ENCODE results near the gene TMEM200A.

The TMEM200A gene

DNA sequence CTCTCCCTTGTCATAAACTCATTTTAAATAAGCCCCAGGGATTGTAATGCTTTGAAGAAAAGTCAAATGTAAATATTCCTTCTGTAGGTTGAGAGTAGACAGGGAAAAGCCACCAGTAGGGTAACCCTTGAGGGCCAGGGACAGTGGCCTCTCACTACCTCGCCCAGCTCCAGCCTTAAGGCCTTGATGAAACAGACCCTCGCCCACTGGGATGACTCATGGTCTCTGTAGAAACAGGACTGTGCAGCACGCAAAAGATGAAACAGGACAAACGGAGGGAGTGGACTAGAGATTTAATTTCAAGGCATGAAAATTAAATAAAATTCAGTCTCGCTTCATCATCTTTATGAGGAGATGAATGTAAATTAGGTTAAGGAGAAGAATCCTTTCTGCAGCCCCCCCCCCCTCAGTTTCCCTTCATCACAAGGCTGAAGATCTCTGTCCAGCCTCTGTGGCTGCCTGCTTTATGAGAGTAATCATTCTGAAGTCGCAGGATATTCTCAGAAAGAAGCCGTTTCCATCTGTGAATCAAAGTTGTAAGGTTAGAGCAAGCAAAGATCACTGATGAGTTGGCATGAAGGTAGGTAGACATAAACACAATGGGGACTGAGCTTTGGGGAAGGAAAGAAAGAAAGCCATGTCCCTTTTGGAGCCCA lies 60.4 kb downstream of the TMEM200A start:
- DNase-seq = no peak

DNA sequence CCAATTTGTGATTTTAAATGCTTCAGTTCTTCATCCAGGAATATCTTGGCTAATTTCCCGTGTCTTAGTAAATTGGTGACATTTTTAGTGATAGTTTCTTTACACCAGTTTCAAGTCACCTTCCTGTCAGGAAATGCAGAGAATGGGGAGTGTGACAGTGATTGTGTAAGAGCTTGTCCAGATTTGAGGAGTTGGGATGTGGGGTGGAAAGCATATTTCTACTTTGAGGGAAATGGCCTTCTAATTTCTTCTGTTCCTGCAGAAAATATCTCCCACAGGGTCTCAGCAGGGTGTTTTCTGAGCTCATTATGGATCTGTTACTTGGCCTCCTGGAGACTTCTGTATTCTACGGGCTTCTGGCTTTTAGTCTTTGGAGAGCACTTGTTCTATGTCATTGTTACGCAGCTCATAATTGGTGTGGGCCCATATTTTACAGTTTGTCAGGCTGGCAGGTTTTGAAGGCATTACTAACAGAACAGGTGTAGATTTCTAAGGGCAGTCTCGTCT lies 65.6 kb downstream of the TMEM200A start:
- no peak for DNase-seq

DNA sequence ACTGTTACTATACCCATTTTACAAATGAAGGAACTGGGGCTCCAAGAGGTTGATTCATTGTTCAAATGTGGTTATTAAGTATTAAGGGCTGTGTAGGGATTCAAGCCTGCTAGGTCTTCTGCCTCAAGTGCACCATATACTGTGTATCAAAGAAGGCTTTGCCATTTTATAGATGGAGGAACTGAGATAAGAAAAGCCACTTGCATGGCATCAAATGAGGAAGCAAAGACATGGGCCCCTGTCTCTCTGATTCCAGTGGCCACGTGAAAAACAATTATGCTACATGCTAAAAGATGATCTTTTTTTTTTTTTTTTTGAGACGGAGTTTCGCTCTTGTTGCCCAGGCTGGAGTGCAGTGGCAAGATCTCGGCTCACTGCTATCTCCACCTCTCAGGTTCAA lies 67.0 kb downstream of the TMEM200A start:
- no peak for DNase-seq

DNA sequence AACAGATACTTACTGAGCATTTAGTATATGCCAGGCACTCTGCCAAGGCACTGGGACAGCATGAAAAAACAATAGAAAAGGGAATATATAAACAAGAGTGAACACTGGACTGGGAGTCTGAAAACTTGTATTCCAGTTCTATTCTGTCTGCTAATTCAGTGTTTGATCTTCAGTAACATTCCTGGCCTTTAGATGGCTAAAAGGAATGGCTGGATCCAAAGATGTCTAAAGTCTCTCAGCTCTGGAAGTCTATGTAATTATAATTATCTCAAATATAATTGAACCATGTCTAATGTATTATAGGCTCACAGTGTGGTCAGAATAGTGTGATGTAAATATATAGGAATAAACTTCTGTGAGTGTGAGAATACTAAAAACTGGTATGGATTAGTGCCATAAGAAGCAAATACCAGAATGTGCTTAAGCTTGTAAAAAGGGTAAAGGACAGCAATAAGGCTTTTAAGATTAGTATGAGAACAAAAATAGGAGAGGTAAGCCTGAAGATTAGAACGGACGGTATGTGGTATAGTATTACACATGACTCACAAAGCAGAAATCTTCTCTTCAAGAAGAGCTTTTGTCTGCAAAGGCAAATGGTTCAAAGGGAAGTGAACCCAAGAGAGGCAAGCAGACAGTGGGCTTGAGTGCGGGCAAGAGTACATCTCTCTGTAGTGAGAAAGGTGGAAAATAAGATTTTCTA lies 68.5 kb downstream of the TMEM200A start:
- no peak for DNase-seq

DNA sequence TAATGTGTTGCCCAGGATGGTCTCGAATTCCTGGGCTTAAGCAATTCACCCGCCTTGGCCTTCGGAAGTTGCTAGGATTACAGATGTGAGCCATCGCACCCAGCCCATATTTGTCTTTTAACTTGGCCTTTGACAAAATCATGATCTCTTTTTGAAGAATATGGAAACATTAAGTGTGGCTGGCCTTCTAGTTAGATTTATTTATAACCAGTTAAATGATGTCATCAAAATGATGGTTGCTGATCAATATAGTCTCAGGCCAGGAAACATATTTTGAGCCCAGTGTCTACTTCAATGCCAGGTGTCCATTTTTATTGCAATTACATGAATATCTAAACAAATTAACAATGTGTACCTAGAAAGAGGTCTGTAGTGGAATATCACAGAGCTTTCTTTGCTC lies 69.4 kb downstream of the TMEM200A start:
- DNase-seq = no peak

DNA sequence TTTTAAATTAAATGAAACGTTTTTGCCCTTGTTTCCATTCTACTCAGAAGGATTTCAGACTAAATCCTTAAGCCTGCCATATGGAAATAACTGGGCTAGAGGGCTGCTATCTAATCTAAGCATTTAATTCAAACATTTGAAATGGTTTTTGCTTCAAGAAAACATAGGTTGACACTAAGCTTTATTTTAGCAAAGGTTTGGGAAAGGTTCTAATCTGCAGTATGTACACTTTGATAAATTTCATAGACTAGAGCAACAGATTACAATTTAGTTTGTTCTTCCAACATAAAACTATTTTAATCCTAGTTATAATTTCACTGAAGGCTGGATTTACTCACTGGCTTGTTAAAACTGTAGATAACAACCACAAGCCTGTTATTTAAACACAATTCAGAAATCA lies 72.1 kb downstream of the TMEM200A start:
- DNase-seq = no peak

DNA sequence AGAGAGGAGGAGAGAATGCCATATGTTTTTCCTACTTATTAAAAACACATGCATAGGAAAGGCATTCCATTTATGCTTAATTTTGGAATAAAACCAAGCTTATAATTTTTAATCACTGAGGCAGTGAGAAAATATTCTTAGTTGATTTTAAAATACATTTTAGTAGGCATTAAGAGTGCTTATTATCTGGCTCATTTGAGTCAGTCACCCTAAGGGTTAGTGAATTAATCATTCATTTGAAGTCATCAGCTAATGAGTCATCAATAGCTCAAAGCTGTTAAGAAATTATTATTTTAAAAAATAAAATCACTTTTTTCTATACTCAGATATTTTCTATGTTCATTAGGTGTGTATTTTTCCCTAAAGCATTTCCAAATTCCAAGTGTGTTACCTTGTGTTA lies 81.6 kb downstream of the TMEM200A start:
- no peak for DNase-seq

DNA sequence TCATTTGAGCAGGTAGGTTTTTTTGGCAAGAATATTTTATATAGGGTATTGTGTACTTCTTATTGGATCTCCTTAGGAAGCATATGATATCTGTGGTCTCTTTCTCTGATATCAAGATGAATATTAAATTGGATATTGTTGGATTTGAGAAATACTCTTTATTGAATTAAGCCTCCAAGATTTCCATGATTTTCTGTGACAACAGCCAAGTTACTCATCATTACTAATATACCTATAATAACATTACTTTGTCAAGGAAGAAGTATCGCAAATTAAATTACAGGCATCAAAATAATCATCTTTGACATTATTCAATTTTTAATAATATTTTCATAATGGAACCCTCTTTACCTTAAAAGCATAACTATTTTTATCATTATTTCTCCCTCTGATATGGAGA lies 86.5 kb downstream of the TMEM200A start:
- no peak for DNase-seq

DNA sequence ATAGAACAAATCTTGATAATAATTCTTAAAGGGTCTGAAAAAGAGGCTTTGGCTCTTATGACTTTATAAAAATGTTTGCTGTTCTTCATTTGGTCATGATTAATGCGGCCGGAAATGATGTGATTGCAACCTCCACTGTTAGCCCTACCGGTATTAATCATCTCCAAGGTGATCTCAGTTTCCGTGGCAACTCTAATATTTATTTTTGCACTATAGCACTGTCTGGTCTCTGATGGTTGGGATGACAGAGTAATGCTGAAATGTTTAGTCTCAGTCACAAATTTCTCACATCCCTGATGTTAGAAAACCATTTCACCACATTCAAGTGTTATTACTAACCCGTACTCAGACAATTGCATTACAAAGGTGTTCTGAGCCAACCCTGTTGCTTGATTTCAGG lies 87.4 kb downstream of the TMEM200A start:
- no peak for DNase-seq

DNA sequence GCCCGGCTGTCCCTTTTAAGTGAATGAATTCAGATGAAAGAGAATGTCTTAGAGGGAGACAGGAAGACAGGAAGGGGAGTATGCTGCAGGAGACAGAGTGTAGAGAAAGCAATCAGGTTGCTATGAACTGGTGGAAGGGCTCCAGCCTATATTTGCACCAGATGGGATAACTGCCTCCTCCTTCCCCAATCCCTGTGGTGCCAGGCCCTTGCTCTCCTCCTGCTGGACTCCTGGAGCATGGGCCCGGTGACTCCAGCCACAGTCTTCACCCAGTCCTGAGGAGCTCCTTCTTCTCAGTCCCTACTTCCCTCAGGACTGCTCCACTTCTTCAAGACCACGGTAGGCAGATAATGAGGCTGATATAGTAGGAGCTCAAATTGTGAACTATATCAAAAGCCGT lies 91.8 kb downstream of the TMEM200A start:
- DNase-seq = no peak

DNA sequence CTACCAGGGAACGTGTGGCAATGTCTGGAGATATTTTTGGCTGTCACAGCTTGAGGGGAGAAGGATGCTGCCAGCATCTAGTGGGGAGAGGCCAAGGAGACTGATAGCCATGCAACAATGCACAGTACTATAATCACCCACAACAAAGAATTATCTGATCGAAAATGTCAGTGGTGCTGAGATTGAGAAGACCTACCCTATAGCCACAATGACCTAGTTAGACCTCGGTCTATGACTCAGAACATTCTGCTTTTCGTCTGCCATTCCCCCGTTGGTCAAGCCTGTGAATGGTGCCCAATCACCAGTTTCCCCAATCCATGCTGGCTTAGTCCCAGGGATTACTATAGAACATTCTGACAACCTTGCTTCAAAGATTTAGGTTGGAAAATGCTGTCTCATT lies 93.5 kb downstream of the TMEM200A start:
- no peak for DNase-seq

DNA sequence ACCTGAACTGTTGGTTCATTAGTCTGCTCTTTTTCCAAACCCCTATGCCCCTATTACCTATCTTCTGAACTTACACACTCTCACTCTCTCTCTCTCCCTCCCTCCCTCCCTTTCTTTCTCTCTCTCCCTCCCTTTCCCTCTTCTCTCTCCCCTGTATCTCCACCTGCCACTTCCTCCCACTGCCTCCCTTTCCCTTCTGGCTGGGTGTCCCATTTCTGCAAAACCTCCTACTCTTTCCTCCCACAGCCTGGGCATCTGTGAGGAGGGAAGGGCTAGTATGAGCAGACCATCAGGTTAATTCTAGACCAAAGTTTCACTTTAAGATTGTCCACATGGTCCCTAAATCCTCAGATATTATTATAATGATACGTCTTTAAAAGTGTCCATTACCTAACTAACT lies 95.1 kb downstream of the TMEM200A start:
- no peak for DNase-seq

DNA sequence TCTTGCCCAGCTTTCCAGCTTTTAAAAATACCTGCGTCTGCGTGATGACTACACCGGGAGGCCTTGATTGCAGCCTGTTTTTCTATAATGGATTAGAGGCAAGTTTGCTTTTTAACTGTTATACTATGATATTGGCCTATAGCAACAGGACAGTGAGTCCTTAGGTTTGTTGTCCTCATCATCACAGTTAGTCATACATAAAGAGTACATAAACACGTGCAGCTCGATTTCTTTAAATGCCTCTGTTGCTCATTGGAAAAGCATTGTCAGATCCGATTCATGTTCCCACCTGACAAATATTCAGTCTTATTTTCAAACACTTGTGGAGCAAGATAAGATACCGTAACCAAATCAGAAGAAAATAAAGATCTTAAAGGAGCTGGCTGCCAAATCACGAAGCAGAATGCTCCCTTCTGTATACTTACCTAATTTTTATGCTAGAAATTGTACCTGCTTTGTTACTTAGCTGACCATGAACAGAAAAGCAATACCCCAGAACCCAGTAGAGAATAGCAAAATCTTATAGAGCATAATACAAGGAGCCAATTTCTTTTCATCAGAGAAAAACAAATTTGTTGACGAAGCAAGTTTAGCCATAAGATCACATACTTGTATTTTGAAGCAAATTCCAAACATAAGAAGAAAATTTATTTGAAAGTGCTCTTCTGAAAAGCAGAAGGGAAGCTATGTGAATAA lies 100.4 kb downstream of the TMEM200A start:
- no peak for DNase-seq

DNA sequence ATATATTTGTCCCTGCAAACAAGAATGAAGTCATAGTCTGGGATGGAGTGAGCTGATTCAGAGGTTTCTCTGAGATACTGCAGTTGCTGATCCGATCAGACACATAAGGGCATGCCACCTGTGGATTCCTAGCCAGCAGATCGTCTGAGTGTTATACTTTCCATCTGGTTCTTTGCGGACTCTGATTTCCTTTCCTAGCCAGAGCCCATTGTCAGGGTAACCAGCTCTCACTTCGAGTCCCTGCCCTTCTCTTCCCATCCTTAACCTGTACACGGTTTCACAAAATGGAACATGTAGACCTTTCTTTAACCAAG lies 100.9 kb downstream of the TMEM200A start:
- DNase-seq = no peak

DNA sequence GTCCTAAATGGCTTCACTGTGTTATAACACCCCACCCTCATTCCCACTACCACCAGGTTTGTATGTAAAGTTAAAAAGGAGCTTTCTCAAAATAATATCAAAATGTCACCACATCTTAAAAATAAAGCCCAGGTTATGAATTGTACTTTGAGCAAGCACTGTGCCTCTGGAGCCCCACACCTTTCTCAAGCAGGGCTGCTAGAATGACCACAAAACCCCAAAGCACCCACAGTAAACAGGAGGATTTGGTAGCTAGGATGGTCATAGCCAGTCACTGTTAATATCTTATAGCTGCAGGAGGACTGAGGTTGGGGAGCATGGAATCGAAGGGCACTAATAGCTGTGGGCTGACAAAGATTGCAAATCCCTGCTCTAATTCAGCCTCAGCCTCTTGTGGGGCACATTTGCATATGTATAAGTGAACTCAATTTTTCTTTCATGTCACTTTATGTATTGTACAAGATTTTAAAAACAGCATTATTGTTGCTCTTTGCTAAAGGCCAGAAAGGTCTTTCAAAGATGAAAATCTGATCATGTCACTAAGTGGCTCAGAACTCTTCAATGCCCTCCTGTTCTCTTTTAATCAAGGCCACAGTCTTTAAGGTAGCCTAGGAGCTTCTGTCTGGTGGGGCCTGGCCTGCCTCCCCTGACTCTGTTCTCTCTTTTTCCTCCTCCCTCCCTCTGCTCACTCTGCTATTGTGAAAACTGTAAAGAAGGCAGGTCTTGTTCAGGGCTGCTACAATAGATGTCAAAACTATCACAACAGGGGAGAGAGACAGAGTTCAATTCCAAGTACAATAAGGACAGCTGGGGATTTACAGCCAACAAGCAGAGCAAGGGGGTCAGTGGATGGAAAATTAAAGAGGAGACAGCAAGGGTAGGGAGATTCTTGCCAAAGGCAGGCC lies 101.6 kb downstream of the TMEM200A start:
- DNase-seq = no peak

DNA sequence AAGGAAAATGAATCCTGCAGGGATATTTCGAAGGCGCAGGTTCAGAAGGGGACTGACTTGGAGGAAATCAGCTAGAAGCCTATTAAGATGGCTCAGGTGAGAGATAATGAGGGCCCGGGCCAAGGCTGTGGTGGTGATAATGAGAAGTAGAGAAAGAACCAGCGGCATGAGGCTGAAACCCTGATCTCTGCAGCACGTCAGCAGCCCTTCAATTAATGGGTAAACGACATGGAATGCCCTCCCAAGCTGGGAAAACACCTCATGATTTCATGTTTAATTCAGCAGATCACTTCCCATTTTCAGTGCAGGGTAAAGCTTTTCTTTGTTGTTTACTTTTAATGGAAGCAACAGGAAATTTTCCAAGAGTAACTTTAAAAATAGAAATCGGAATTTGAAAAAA lies 104.9 kb downstream of the TMEM200A start:
- DNase-seq = no peak

DNA sequence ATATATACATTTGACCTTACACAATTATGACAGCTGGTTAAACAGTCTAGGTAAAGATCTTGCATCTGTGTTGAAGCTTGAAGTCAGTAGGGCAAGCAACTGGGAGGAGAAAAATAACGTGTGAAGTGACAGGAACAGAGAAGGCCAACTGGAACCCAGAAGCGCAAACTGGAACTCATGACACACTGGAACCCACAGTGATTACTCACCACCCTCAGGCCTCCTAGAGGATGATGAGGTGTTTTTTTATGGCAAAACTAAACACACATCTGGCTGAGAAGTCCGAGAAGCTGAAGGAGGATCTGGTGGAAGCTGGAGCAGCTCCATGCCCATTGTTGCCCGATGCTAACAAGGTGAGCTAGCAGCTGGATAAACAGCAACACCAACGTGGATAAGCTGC lies 108.1 kb downstream of the TMEM200A start:
- DNase-seq = no peak

DNA sequence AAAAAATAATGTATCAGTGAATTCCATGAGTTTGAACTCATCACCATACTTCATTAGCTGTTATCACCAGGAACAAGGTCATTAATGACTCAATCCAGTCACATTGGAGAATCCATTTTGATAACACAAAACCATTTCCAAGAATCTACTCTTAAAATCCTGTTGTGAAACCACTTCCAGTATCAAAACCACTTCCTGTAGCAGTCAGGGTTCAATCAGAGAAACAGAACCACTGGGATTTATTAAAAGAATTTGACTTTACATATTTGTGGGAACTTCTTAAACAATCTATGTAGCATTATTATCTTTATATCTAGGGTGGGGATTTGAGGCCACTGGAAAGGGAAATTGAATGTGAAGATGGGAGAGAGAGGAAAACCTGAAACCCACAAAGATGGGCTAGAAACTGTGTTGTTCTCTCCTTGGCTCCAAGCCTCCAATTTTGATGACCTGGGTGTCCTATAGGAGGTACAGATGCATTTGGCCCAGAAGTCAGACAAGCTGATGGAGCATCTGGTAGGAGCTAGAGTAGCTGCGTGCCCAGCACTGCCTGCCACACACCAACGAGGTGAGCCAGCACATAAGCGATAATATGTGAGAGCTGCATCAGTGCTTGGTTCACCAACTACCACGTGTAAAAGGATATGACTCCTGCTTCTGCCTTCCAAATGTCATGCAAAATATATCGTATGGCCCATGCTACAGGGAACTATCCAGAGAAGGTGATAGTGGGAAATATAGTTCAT lies 117.0 kb downstream of the TMEM200A start:
- no peak for DNase-seq

DNA sequence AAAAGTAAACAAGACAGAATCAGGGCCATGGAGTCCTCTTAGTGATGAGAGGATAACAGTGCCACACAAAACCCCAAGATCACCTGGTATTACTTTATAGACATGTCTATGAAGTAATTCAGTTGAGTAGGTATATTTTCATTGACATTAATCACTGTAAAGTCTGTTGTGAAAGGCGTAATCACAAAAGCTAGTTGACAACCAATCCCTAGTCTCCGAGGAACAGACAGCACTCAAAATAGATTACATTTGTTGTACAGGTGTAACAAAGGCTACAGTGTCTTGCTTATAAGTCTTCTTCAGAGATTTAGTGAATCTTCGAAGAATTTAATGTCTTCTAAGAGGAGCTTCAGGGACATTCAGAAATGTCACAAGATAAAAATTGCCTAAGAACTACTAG lies 120.1 kb downstream of the TMEM200A start:
- no peak for DNase-seq

DNA sequence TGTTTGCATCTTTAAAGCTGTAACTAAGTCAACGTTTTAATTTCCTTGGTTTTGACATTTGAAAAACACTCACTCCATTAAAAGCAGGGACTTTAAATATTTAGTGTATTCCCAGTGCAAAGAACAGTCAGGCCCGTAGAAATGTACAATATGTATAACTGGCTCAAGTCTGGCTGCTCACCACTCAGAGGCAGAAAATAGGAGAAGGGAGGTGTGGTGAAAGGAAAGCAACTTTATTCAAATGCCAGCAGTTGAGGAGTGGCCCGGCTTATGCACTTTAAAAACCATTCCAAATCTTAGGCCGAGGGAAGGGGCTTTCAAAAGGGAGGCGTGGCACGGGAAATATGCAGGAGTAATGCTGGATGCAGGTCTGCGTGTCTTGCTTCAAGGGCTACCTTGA lies 120.6 kb downstream of the TMEM200A start:
- DNase-seq = no peak

DNA sequence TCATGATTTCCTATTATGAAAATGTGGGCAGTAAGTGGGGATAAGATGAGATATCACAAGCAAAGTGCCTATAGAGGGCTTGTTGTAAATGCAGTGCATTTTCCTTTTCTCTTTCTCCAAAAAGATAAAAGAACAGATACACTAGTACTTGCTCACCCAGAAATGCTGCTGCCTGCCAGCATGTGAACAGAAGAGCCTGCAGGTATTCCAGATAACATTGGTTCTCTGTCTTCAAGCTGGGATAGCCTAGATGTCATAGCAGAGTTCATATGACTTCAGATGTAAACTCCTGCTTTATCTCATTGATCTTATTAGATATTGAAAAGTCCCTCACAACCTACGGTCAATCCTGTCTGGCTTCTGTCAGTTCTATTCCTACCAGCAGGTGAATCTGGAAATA lies 123.7 kb downstream of the TMEM200A start:
- DNase-seq = no peak

Data from stimulated activated CD8-positive, alpha-beta memory T cell treated with anti-CD3 and anti-CD28 coated beads, Interleukin-4, amount 100 ng/mL, for 48 hours (primary cell).